GM21825 (cell line): ENCODE measurements around the gene TSFM.
A peak's percentile ranks its signal among the peaks of the same experiment; 100 is the strongest.

Experiments
- ATAC-seq: cut with Tn5 transposase; IDR thresholded peaks from one replicate; pipeline ENCODE4 v1.9.1; 2021; ENCODE audit warnings: mild to moderate bottlenecking, moderate library complexity; ENCODE audit not compliant: unreplicated experiment

Gene TSFM

GRCh38 chr12:57745485-57745881 is 37.1 kb upstream of the TSFM start:
- no peak for ATAC-seq

GRCh38 chr12:57746025-57746424 is 36.6 kb upstream of the TSFM start:
- ATAC-seq: no peak

GRCh38 chr12:57749061-57749460 is 33.5 kb upstream of the TSFM start:
- no peak for ATAC-seq

- no peak for ATAC-seq
These were observed 31.8 kb upstream of the TSFM start for GRCh38 chr12:57750561-57751431.

GRCh38 chr12:57751432-57751787 is 31.2 kb upstream of the TSFM start:
- ATAC-seq: no peak

- peak; percentile 63 for ATAC-seq
These were observed 30.6 kb upstream of the TSFM start, which contains the start of gene CDK4 for GRCh38 chr12:57751788-57752667. CDK4 (minus strand) TSS chr12:57752310; CDS start chr12:57751717, 593 bp downstream.

GRCh38 chr12:57752668-57753000 is 30.0 kb upstream of the TSFM start:
- no peak for ATAC-seq

GRCh38 chr12:57753756-57754337 is 28.7 kb upstream of the TSFM start:
- no peak for ATAC-seq

GRCh38 chr12:57754411-57755193 is 28.0 kb upstream of the TSFM start, which contains the start of gene MARCHF9:
MARCHF9 (plus strand) TSS chr12:57755103; CDS start chr12:57755529, 426 bp downstream.
- ATAC-seq: peak; percentile 35

- ATAC-seq: no peak
These were observed 27.5 kb upstream of the TSFM start for GRCh38 chr12:57755194-57755453.

GRCh38 chr12:57755454-57756372 is 26.9 kb upstream of the TSFM start:
- no peak for ATAC-seq

- peak; percentile 22 for ATAC-seq
These were observed 25.9 kb upstream of the TSFM start for GRCh38 chr12:57756406-57757341.

- no peak for ATAC-seq
These were observed 24.8 kb upstream of the TSFM start for GRCh38 chr12:57757771-57758170.

GRCh38 chr12:57758552-57759359 is 23.8 kb upstream of the TSFM start:
- no peak for ATAC-seq

- no peak for ATAC-seq
These were observed 23.1 kb upstream of the TSFM start for GRCh38 chr12:57759360-57759980.

GRCh38 chr12:57760347-57760982 is 22.1 kb upstream of the TSFM start:
- ATAC-seq: no peak

- no peak for ATAC-seq
These were observed 21.1 kb upstream of the TSFM start for GRCh38 chr12:57761391-57761998.
